Measurements from ENCODE around the gene ZC3H12C.

- no peak for TF ChIP-seq CTCF (IDR thresholded peaks at IDR 0.05)
- no peak for TF ChIP-seq POLR2A (IDR thresholded peaks at IDR 0.05)
Observed at GRCh38 chr11:110124605-110125004, 31.4 kb downstream of the ZC3H12C start.

Measured in Peyer's patch (tissue), 4 donors.